GM12875 (cell line): Measurements from ENCODE around the gene CATSPER3.

Source experiments
- H3K4me3 ChIP-seq: one replicate; pipeline ENCODE4 v1.5.1; 2011; ENCODE audit warnings: low read depth, low read length, control low read depth
- CTCF ChIP-seq: IDR thresholded peaks from 2 replicates; pipeline ENCODE4 v1.5.1; 2011; ENCODE audit warnings: low read depth, mild to moderate bottlenecking, control low read depth, inconsistent platforms, low read length, moderate library complexity, borderline replicate concordance; ENCODE audit not compliant: insufficient read depth

CATSPER3 gene

DNA sequence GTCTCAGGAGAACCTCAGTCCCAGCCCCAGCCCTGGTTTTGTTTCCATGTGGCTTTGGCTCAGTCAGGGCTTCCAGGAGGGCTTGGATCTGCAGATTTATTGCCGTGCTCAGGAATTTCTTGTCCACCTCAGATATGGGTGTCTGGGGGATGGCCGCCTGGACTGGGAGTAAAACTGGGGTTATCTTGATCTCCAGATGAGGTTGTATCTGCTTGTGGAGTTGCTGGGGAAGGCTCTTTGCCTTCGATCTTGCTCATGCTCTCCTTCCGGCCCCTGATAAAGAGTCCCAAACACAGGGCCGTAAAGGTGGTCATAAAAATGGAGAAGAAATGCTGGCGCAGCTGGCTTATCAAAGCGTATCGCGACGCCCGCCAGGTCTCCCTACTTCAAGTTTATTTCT, 84.2 kb downstream of the CATSPER3 start:
- no peak overlapping the region for H3K4me3 ChIP-seq
- no peak for TF ChIP-seq CTCF

GRCh38 chr5:135052511-135053145, 84.9 kb downstream of the CATSPER3 start:
- H3K4me3 ChIP-seq: no peak overlapping the region
- TF ChIP-seq CTCF: no peak

DNA sequence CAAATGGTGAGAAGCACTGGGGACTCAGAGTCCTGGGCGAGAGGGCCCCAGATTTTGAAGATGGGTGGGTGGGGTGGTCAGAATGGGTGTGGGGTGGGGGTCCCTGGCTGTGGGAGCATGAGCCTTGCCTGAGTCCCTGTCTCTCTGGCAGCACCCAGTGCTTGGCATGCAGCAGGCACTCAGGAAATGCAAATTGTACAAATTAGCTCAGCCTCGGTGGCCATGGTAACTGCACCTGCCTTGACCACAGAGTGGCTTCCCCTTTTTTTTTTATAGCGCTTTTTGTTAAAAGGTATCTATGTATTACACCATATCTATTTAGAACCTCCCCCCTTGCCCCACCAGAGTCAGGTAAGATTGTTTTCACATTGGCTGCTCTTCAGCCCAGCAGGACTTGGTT, 85.6 kb downstream of the CATSPER3 start:
- TF ChIP-seq CTCF: no peak
- no peak overlapping the region for H3K4me3 ChIP-seq

- TF ChIP-seq CTCF: no peak
- H3K4me3 ChIP-seq: no peak overlapping the region
These were observed 86.3 kb downstream of the CATSPER3 start for GRCh38 chr5:135053989-135054388.

DNA sequence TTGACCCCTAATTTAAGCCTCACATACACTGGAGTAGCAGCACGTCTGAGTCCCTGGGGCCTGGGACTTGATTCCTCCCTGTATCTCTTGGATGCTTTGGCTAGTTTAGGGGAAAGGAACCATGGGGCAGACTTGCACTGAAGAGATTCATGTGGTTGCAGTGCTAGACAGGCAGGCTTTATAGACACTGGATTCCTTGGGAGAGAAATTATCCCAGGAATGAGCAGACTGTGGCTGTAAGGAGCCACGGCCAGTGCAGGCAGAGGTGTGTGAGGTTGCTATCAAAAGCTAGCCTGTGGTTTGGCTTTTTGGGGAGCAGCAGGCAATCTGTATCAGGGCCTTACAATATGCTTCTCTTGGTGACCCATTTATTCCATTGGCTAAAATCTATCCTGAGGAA, 86.8 kb downstream of the CATSPER3 start:
- no peak for TF ChIP-seq CTCF
- H3K4me3 ChIP-seq: no peak overlapping the region

- H3K4me3 ChIP-seq: no peak overlapping the region
- no peak for TF ChIP-seq CTCF
These were observed 87.7 kb downstream of the CATSPER3 start for GRCh38 chr5:135055396-135055795.

DNA sequence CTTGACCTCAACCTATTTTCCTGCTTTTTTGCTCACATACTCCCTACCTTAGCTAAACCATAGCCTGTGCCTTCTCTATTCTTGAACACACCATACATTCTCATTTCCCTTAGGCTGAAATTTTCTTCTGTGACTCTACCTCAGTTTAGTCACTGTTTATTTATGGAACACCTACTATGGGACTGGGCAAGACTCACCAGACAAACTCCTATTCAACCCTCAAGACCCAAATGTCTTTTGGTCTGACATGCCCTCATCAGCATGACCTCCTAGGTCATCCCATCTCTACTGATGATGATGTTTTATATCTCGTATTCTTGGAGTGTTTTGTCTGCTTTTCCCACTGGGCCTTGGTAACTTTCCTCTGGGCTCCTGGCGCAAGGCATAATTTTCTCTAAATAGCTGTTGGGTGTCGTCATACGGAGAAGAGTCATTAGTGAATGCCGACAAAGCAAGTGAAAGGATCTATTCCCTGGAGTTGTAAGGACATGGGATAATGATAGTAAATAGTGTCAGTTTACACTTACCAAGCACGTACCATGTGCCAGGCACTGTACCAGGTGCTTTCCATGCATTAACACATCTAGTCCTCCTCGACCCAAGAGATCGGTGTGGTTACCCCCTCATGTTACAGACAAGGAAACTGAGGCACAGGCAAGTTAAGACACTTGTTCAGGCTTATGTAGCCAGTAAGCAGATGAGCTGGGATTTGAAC, 88.8 kb downstream of the CATSPER3 start:
- H3K4me3 ChIP-seq: no peak overlapping the region
- no peak for TF ChIP-seq CTCF
